HEK293 (cell line): Measurements from ENCODE around the gene TBL1X.
"Not testable (repeated sequence)": the region's sequence is repeated elsewhere in the genome, so short reads cannot be mapped to it uniquely, and the experiment has no call there.

ENCODE experiments used
- CTCF ChIP-seq: fragments of 450-650 bp; formaldehyde crosslinking; IDR thresholded peaks from 2 replicates; pipeline ENCODE4 v1.5.1; 2016; ENCODE audit warnings: missing biosample characterization, missing genetic modification characterization
- KLF9 ChIP-seq: fragments of 450-650 bp; formaldehyde crosslinking; IDR thresholded peaks from 2 replicates; pipeline ENCODE4 v1.5.1; 2016; ENCODE audit warnings: missing biosample characterization, missing genetic modification characterization, low read depth
- SP2 ChIP-seq: fragments of 450-650 bp; formaldehyde crosslinking; IDR thresholded peaks from 2 replicates; pipeline ENCODE4 v1.5.1; 2016; ENCODE audit warnings: missing biosample characterization, missing genetic modification characterization
- ZFP69B ChIP-seq: fragments of 450-650 bp; formaldehyde crosslinking; IDR thresholded peaks from 2 replicates; pipeline ENCODE4 v1.5.1; 2016; ENCODE audit warnings: missing biosample characterization, missing genetic modification characterization
- ZNF23 ChIP-seq: fragments of 450-650 bp; formaldehyde crosslinking; IDR thresholded peaks from 2 replicates; pipeline ENCODE4 v1.5.1; 2016; ENCODE audit warnings: missing biosample characterization, missing genetic modification characterization, borderline replicate concordance
- ZNF292 ChIP-seq: fragments of 450-650 bp; formaldehyde crosslinking; IDR thresholded peaks from 2 replicates; pipeline ENCODE4 v1.5.1; 2016; ENCODE audit warnings: low read depth, missing biosample characterization, missing genetic modification characterization, borderline replicate concordance
- ZSCAN4 ChIP-seq: fragments of 450-650 bp; formaldehyde crosslinking; IDR thresholded peaks from 2 replicates; pipeline ENCODE4 v1.5.1; 2017; ENCODE audit warnings: missing biosample characterization, missing genetic modification characterization
- TF ChIP-seq, protein P1 (sequence below): fragments of 450-650 bp; formaldehyde crosslinking; IDR thresholded peaks from 2 replicates; pipeline ENCODE4 v1.5.1; 2016; ENCODE audit warnings: missing biosample characterization, missing genetic modification characterization

DNA sequence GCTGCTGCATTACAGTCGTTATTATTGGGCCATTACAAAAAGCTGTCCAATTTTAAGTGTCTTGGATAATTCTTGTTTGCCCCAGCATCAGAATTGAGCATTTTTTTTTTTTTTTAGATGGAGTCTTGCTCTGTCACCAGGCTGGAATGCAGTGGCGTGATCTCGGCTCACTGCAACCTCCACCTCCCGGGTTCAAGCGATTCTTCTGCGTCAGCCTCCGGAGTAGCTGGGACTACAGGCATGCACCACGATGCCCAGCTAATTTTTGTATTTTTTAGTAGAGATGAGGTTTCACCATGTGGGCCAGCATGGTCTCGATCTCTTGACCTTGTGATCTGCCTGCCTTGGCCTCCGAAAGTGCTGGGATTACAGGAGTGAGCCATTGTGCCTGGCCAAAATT, 71.3 kb downstream of the TBL1X start:
- TF ChIP-seq ZNF292; CTCF (tag by site-specific recombination); KLF9; ZSCAN4 (tag by site-specific recombination); SP2 (tag by site-specific recombination); ZNF23 (tag by site-specific recombination); ZFP69B (tag by site-specific recombination): not testable (repeated sequence)
- TF ChIP-seq, protein P1, sequence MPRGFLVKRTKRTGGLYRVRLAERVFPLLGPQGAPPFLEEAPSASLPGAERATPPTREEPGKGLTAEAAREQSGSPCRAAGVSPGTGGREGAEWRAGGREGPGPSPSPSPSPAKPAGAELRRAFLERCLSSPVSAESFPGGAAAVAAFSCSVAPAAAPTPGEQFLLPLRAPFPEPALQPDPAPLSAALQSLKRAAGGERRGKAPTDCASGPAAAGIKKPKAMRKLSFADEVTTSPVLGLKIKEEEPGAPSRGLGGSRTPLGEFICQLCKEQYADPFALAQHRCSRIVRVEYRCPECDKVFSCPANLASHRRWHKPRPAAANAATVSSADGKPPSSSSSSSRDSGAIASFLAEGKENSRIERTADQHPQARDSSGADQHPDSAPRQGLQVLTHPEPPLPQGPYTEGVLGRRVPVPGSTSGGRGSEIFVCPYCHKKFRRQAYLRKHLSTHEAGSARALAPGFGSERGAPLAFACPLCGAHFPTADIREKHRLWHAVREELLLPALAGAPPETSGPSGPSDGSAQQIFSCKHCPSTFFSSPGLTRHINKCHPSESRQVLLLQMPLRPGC (tag by site-specific recombination) = not testable (repeated sequence)
